H1 (cell line): ENCODE data around the gene CBY1. TPM values are rescaled to one million over a fixed set of nuclear protein-coding genes. Genes with fewer than 3 reads are reported as not detected.
A peak's percentile ranks its signal among the peaks of the same experiment; 100 is the strongest.

Source experiments
- EP300 ChIP-seq, 2 experiments: IDR thresholded peaks; 1 replicate in 1 of 2; 2 replicates in 1 of 2; pipeline ENCODE4 v1.6.1; 2011 to 2012; ENCODE audit warnings: low read depth in 2 of 2, low read length in 2 of 2, mild to moderate bottlenecking in 2 of 2, borderline replicate concordance in 1 of 2, inconsistent platforms in 1 of 2, moderate library complexity in 1 of 2
- JUN ChIP-seq: IDR thresholded peaks from 2 replicates; pipeline ENCODE4 v1.6.1; 2011; ENCODE audit warnings: low read depth, mild to moderate bottlenecking, improper control_type of control experiment, low read length
- PHF8 ChIP-seq: fragments of 200-600 bp; sonication (generic); conservative IDR thresholded peaks from 2 replicates; pipeline ENCODE4 v1.7.1; 2012; ENCODE audit warnings: low read depth, mild to moderate bottlenecking, inconsistent platforms, low read length, moderate library complexity
- POLR2AphosphoS5 ChIP-seq: IDR thresholded peaks from 2 replicates; pipeline ENCODE4 v1.6.1; 2011; ENCODE audit warnings: low read depth, low read length
- polyA plus RNA-seq, 7 experiments: library from polyadenylated mRNA; depleted of rRNA in 3 of 7; stranded (reverse) in 5 of 7; unstranded in 2 of 7; fragments of >200 nt in 5 of 7; fragments of 200-250 nt in 2 of 7; gene quantifications; 1 replicate in 5 of 7; 2 replicates in 1 of 7; 4 replicates in 1 of 7; pipeline versions ENCODE4 v1.2.1 to v1.2.3, GENCODE V29; 2011 to 2013; ENCODE audit warnings: missing spikeins in 2 of 7, mixed read lengths in 2 of 7
- total RNA-seq: library from RNA; stranded (reverse); fragmentation: NEBNext Ultra II Directional; extraction: Animal tissue kit (Norgen Biotek cat#: 25700); gene quantifications from 2 replicates; pipeline ENCODE4 v1.2.1, GENCODE V29; 2021
- TF ChIP-seq, protein P1 (sequence below): fragments of 300-600 bp; sonication (generic); IDR thresholded peaks from 2 replicates; pipeline ENCODE4 v1.7.1; 2012; ENCODE audit warnings: low read length, moderate library complexity, mild to moderate bottlenecking, inconsistent platforms; ENCODE audit not compliant: insufficient replicate concordance
- TF ChIP-seq, protein P2 (sequence below): IDR thresholded peaks from 2 replicates; pipeline ENCODE4 v1.6.1; 2011; ENCODE audit warnings: low read length, improper control_type of control experiment
- TF ChIP-seq, protein P3 (sequence below): IDR thresholded peaks from 2 replicates; pipeline ENCODE4 v1.6.1; 2011; ENCODE audit warnings: low read depth, mild to moderate bottlenecking, low read length; ENCODE audit not compliant: insufficient read depth

CBY1 gene
- total and polyA plus RNA-seq, 2 of the 8 experiments (the other 6 are each of a cell fraction or from before 2014, with no cell fraction given): 23.2 to 30.2 TPM

DNA sequence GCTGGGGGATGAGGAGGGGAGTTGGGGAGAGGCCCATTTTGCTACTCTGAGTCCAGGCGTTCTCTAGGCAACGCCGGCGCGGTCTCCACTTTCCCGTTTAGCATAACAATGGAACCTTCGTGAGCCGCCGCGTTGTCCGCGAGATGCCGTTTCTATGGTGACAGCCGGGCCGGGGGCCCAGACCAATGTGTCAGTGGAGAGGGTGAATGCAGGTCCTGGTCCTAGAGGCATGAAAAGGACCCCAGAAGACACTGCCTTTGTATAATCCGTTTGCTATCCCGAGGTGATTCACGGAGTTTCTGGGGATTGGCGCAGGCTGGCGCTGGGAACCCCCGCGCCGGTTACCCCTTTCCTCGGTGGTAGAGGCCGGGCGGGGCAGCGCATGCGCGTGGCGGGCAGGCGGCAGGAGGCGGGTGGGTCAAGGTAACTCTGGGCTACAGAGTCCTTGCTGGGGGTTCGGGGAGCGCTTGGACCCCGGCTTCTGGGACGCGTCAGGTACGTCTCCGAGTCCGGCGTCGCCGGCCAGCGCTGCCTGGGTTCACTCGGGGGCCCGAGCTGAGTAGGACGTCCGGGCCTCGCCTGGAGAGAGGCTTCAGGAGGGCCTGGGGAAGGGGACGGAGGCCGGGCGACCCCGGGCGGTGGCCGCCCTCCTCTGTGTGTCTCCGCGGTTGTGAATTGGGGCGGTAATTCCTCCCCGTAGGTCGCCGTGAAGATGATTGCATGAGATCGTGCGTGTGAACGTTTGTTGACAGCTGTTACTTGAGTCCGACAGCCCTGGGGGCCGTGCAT lies at the start of gene CBY1, which contains the start of gene FAM227A (continued):
- TF ChIP-seq, protein P1, sequence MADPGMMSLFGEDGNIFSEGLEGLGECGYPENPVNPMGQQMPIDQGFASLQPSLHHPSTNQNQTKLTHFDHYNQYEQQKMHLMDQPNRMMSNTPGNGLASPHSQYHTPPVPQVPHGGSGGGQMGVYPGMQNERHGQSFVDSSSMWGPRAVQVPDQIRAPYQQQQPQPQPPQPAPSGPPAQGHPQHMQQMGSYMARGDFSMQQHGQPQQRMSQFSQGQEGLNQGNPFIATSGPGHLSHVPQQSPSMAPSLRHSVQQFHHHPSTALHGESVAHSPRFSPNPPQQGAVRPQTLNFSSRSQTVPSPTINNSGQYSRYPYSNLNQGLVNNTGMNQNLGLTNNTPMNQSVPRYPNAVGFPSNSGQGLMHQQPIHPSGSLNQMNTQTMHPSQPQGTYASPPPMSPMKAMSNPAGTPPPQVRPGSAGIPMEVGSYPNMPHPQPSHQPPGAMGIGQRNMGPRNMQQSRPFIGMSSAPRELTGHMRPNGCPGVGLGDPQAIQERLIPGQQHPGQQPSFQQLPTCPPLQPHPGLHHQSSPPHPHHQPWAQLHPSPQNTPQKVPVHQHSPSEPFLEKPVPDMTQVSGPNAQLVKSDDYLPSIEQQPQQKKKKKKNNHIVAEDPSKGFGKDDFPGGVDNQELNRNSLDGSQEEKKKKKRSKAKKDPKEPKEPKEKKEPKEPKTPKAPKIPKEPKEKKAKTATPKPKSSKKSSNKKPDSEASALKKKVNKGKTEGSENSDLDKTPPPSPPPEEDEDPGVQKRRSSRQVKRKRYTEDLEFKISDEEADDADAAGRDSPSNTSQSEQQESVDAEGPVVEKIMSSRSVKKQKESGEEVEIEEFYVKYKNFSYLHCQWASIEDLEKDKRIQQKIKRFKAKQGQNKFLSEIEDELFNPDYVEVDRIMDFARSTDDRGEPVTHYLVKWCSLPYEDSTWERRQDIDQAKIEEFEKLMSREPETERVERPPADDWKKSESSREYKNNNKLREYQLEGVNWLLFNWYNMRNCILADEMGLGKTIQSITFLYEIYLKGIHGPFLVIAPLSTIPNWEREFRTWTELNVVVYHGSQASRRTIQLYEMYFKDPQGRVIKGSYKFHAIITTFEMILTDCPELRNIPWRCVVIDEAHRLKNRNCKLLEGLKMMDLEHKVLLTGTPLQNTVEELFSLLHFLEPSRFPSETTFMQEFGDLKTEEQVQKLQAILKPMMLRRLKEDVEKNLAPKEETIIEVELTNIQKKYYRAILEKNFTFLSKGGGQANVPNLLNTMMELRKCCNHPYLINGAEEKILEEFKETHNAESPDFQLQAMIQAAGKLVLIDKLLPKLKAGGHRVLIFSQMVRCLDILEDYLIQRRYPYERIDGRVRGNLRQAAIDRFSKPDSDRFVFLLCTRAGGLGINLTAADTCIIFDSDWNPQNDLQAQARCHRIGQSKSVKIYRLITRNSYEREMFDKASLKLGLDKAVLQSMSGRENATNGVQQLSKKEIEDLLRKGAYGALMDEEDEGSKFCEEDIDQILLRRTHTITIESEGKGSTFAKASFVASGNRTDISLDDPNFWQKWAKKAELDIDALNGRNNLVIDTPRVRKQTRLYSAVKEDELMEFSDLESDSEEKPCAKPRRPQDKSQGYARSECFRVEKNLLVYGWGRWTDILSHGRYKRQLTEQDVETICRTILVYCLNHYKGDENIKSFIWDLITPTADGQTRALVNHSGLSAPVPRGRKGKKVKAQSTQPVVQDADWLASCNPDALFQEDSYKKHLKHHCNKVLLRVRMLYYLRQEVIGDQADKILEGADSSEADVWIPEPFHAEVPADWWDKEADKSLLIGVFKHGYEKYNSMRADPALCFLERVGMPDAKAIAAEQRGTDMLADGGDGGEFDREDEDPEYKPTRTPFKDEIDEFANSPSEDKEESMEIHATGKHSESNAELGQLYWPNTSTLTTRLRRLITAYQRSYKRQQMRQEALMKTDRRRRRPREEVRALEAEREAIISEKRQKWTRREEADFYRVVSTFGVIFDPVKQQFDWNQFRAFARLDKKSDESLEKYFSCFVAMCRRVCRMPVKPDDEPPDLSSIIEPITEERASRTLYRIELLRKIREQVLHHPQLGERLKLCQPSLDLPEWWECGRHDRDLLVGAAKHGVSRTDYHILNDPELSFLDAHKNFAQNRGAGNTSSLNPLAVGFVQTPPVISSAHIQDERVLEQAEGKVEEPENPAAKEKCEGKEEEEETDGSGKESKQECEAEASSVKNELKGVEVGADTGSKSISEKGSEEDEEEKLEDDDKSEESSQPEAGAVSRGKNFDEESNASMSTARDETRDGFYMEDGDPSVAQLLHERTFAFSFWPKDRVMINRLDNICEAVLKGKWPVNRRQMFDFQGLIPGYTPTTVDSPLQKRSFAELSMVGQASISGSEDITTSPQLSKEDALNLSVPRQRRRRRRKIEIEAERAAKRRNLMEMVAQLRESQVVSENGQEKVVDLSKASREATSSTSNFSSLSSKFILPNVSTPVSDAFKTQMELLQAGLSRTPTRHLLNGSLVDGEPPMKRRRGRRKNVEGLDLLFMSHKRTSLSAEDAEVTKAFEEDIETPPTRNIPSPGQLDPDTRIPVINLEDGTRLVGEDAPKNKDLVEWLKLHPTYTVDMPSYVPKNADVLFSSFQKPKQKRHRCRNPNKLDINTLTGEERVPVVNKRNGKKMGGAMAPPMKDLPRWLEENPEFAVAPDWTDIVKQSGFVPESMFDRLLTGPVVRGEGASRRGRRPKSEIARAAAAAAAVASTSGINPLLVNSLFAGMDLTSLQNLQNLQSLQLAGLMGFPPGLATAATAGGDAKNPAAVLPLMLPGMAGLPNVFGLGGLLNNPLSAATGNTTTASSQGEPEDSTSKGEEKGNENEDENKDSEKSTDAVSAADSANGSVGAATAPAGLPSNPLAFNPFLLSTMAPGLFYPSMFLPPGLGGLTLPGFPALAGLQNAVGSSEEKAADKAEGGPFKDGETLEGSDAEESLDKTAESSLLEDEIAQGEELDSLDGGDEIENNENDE: no peak
- TF ChIP-seq POLR2AphosphoS5: peak; percentile 19
- TF ChIP-seq, protein P2, sequence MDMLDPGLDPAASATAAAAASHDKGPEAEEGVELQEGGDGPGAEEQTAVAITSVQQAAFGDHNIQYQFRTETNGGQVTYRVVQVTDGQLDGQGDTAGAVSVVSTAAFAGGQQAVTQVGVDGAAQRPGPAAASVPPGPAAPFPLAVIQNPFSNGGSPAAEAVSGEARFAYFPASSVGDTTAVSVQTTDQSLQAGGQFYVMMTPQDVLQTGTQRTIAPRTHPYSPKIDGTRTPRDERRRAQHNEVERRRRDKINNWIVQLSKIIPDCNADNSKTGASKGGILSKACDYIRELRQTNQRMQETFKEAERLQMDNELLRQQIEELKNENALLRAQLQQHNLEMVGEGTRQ: no peak
- TF ChIP-seq JUN: no peak
- TF ChIP-seq, protein P3, sequence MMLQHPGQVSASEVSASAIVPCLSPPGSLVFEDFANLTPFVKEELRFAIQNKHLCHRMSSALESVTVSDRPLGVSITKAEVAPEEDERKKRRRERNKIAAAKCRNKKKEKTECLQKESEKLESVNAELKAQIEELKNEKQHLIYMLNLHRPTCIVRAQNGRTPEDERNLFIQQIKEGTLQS: no peak
- TF ChIP-seq EP300 (IDR thresholded peaks at IDR 0.05; ENCODE audit: borderline replicate concordance in 1 of 2, low read depth in 2 of 2, low read length in 2 of 2): peak; percentile 20 to 99
- peak; percentile 37 for TF ChIP-seq PHF8
